ENCODE data around the gene SOX30. TPM values are rescaled to one million over a fixed set of nuclear protein-coding genes. Genes with fewer than 3 reads are reported as not detected.
"Not testable (repeated sequence)": the region's sequence is repeated elsewhere in the genome, so short reads cannot be mapped to it uniquely, and the experiment has no call there.

The SOX30 gene
- under 1 TPM in 1 of 2 donors, not detected in 1; 0.48 TPM for total RNA-seq
- 0.07 TPM for polyA plus RNA-seq (2013, experiment 1 of 2)
- polyA plus RNA-seq (2013, experiment 2 of 2): 0.12 TPM
- long read RNA-seq, experiment 1: 0 reads
- long read RNA-seq, experiment 2, partial matches to known transcripts: 0 of 2 reads
- long read RNA-seq, experiment 2, other reads (novel, unspliced or antisense): 2 of 2 reads
- long read RNA-seq, experiment 3, partial matches to known transcripts: 0 of 1 reads
- long read RNA-seq, experiment 3, other reads (novel, unspliced or antisense): 1 of 1 reads
- long read RNA-seq, experiment 4: 0 reads

DNA sequence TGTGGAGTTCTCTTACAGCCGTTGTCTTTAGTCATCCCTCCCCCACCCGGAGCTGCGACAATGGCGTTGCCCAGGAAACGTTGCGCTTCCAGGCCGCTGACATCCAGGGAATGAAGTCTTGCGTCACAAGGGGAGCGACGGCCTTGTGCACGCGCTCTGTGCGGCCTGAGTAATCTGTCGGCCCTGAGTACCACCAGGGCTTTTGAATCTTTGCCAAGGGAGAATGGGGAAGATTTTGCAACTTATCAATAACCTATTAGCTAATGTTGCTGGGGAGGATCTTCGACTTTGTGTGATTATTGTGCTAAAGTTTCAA, at the start of gene SOX30:
SOX30 (minus strand) TSS at position 62 of the 316 bp plus-strand sequence. CDS start 360 bp downstream, outside the sequence.
- Histone ChIP-seq H3K9ac (ENCODE audit: extremely low read depth, low read length, poor library complexity, severe bottlenecking) (no peak within 1 kb of the TSS), H3K9me3 (ENCODE audit: control insufficient read depth, low read length) (peaks cover 61% of the 10 kb centered on the region), H3K4me1 (ENCODE audit: control insufficient read depth, insufficient read depth, low read length) (no peaks in the 10 kb centered on the region), H3K27ac (ENCODE audit: low read depth, low read length) (no peak within 1 kb of the TSS), H3K4me3 (ENCODE audit: low read length) (no peak within 1 kb of the TSS), H3K36me3 (ENCODE audit: control insufficient read depth, insufficient read depth, low read length) (no peaks in the 10 kb centered on the region), H3K27me3 (ENCODE audit: control insufficient read depth, insufficient read depth, low read length, poor library complexity, severe bottlenecking) (no peaks in the 10 kb centered on the region)
- Mint-ChIP-seq H3K27ac (no peak within 1 kb of the TSS), H3K4me3 (peak within 1 kb of the TSS; percentile 37), H3K9me3 (peaks cover 43% of the 10 kb centered on the region), H3K27me3 (ENCODE audit: insufficient read depth) (peaks cover 32% of the 10 kb centered on the region), H3K4me1 (no peaks in the 10 kb centered on the region), H3K36me3 (ENCODE audit: low read depth) (peaks cover 8% of the 10 kb centered on the region)
- no peak for DNase-seq
- TF ChIP-seq, protein P1, sequence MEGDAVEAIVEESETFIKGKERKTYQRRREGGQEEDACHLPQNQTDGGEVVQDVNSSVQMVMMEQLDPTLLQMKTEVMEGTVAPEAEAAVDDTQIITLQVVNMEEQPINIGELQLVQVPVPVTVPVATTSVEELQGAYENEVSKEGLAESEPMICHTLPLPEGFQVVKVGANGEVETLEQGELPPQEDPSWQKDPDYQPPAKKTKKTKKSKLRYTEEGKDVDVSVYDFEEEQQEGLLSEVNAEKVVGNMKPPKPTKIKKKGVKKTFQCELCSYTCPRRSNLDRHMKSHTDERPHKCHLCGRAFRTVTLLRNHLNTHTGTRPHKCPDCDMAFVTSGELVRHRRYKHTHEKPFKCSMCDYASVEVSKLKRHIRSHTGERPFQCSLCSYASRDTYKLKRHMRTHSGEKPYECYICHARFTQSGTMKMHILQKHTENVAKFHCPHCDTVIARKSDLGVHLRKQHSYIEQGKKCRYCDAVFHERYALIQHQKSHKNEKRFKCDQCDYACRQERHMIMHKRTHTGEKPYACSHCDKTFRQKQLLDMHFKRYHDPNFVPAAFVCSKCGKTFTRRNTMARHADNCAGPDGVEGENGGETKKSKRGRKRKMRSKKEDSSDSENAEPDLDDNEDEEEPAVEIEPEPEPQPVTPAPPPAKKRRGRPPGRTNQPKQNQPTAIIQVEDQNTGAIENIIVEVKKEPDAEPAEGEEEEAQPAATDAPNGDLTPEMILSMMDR (conservative IDR thresholded peaks at IDR 0.05): no peak
- WGBS, 2 experiments (ENCODE audit: insufficient coverage in 1 of 2, insufficient read length in 1 of 2): 94 to 98% methylated on average over 13 to 15 of the region's 15 CpGs

DNA sequence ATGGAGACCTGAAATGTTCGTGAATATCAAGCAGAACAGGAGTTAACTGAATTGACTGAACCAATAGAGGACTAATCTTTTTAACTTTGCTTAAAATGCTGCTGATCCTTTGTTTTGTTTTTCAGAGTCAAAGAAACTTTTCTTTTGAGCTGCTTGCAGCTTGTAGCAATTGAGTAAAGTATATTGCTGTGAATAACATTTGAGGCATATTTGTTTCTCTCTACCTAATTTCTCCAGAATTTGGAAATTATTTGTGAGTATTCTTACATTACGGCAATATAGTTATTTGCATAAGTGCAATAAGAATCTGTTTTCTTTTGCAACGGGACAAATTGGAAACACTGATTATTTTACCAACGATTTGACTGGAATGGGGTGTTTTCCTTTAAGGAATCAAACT, 46.4 kb upstream of the SOX30 start:
- Histone ChIP-seq H3K9me3 (ENCODE audit: control insufficient read depth, low read length) (peaks cover 78% of the 10 kb centered on the region), H3K4me3 (ENCODE audit: low read length) (peak overlapping the region; percentile 12)
- H3K4me3 Mint-ChIP-seq; H3K27ac ChIP-seq (ENCODE audit: low read depth, low read length); H3K36me3 Mint-ChIP-seq (ENCODE audit: low read depth); H3K4me1 Mint-ChIP-seq; H3K27me3 ChIP-seq (ENCODE audit: control insufficient read depth, insufficient read depth, low read length, poor library complexity, severe bottlenecking); H3K27ac Mint-ChIP-seq; H3K4me1 ChIP-seq (ENCODE audit: control insufficient read depth, insufficient read depth, low read length); H3K9ac ChIP-seq (ENCODE audit: extremely low read depth, low read length, poor library complexity, severe bottlenecking); H3K36me3 ChIP-seq (ENCODE audit: control insufficient read depth, insufficient read depth, low read length); DNase-seq: not testable (repeated sequence)
- Mint-ChIP-seq H3K9me3 (peaks cover 56% of the 10 kb centered on the region), H3K27me3 (ENCODE audit: insufficient read depth) (peaks cover 12% of the 10 kb centered on the region)
- WGBS, 2 experiments (ENCODE audit: insufficient coverage in 1 of 2, insufficient read length in 1 of 2): 82 to 83% methylated on average over 4 of the region's 4 CpGs

DNA sequence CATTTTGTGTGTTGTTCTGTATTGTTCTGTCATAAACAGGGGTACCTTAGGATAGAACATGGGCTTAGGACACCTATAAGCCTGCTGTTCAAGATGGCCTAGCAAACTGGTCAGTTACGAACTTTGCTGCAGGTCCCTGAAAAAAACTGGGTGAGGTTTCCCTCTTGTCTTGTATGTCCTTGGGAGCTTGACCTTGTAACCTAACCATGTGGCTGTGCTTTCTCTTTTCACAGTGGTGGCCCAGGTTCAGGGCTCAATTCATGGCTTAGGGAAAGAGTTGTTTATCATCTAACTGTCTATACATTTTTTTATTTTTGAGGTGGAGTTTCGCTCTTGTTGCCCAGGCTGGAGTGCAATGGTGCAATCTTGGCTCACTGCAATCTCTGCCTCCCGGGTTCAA, 43.9 kb upstream of the SOX30 start:
- not testable (repeated sequence) for DNase-seq; H3K4me3 Mint-ChIP-seq; H3K36me3 ChIP-seq (ENCODE audit: control insufficient read depth, insufficient read depth, low read length); H3K27me3 ChIP-seq (ENCODE audit: control insufficient read depth, insufficient read depth, low read length, poor library complexity, severe bottlenecking); H3K4me1 ChIP-seq (ENCODE audit: control insufficient read depth, insufficient read depth, low read length); H3K27ac ChIP-seq (ENCODE audit: low read depth, low read length); H3K27me3 Mint-ChIP-seq (ENCODE audit: insufficient read depth); H3K36me3 Mint-ChIP-seq (ENCODE audit: low read depth); H3K9ac ChIP-seq (ENCODE audit: extremely low read depth, low read length, poor library complexity, severe bottlenecking); H3K4me3 ChIP-seq (ENCODE audit: low read length); H3K27ac Mint-ChIP-seq; H3K4me1 Mint-ChIP-seq
- peaks cover 67% of the 10 kb centered on the region for H3K9me3 Mint-ChIP-seq
- peaks cover 77% of the 10 kb centered on the region for H3K9me3 ChIP-seq (ENCODE audit: control insufficient read depth, low read length)
- 97 to 100% methylated on average over 1 to 3 of the region's 3 CpGs for WGBS, 2 experiments (ENCODE audit: insufficient coverage in 1 of 2, insufficient read length in 1 of 2)

DNA sequence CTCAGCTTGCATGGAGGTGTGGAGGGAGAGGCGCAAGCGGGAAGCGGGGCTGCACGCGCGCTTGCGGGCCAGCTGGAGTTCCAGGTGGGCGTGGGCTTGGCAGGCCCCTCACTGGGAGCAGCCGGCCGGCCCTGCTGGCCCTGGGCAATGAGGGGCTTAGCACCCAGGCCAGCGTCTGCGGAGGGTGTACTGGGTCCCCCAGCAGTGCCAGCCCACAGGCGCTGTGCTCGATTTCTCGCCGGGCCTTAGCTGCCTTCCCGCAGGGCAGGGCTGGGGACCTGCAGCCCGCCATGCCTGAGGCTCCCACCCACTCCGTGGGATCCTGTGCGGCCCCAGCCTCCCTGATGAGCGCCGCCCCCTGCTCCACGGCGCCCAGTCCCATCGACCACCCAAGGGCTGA, 41.6 kb upstream of the SOX30 start:
- H3K27me3 ChIP-seq (ENCODE audit: control insufficient read depth, insufficient read depth, low read length, poor library complexity, severe bottlenecking); H3K4me3 Mint-ChIP-seq; H3K27me3 Mint-ChIP-seq (ENCODE audit: insufficient read depth); DNase-seq; H3K36me3 ChIP-seq (ENCODE audit: control insufficient read depth, insufficient read depth, low read length); H3K27ac Mint-ChIP-seq; H3K36me3 Mint-ChIP-seq (ENCODE audit: low read depth); H3K4me1 ChIP-seq (ENCODE audit: control insufficient read depth, insufficient read depth, low read length); H3K27ac ChIP-seq (ENCODE audit: low read depth, low read length); H3K4me1 Mint-ChIP-seq; H3K9ac ChIP-seq (ENCODE audit: extremely low read depth, low read length, poor library complexity, severe bottlenecking); H3K4me3 ChIP-seq (ENCODE audit: low read length): not testable (repeated sequence)
- 90 to 94% methylated on average over 22 to 25 of the region's 25 CpGs for WGBS, 2 experiments (ENCODE audit: insufficient coverage in 1 of 2, insufficient read length in 1 of 2)
- peaks cover 54% of the 10 kb centered on the region for H3K9me3 ChIP-seq (ENCODE audit: control insufficient read depth, low read length)
- H3K9me3 Mint-ChIP-seq: peaks cover 56% of the 10 kb centered on the region
